ENCODE results near the gene KRT33A. TPM values are rescaled to one million over a fixed set of nuclear protein-coding genes. Genes with fewer than 3 reads are reported as not detected.

The KRT33A gene
- total and polyA plus RNA-seq, 12 donors = not detected

DNA sequence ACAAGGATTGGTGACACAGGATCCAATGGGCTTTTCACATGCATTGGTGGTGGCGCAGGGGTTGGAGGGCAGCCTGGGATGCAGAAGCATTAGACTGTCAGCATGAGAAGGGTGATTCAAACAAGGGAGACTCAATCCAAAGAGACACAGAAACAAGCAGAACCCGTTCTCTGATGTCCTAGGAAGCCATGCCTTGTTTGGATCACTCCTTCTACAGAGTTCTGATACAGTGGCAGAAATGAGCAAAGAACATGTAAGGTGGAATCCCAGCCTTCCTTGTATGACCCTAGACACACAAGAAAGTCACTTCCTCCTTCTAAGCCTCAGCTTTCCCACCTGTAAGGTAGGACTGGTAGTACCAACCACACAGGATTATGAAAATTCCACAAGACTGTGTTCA lies 13.3 kb upstream of the KRT33A start:
- no peak for DNase-seq

DNA sequence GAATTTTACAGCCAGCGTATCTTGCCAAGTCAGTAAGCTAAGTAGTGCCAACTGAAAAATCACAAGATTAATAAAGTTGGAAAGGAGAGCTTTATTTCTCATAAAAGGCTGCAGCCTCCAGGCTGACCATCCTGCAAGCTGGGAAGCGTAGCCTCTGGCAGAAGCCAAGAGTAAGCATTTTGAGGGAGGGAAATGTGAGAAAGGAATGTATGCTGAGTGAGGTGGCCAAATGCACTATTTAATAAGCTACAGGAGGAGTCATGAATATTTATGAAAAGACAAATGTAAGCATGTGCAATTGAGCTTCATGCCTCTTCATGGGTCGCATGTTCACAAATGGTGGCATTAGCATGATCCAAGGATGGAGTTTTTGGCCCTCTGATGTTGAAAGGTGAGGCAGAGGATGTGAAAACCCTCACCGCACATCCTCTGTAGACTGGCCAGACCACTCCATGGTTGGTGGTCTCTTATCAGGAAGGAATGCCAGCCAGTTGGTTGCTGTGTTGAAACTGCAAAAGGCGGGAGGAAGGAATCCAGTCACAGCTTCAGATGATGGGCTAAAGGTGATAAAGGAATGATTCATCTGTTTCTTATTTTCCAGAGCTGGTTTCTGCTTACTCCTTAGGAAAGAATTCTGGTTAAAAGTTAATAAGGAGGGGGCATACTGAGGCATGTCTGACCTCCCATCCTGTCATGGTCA lies 9.8 kb upstream of the KRT33A start:
- H3K4me1 ChIP-seq (replicated peaks in 1 of 2) = no peaks in the 10 kb centered on the region

More for the DNA sequence above, 13.3 kb upstream of the KRT33A start:
- Histone ChIP-seq H3K27ac (no peak overlapping the region), H3K4me1 (replicated peaks in 1 of 2) (no peaks in the 10 kb centered on the region), H3K4me3 (no peak overlapping the region), H3K36me3 (replicated peaks in 1 of 2) (no peaks in the 10 kb centered on the region), H3K27me3 (no peaks in the 10 kb centered on the region), H3K9me3 (replicated peaks in 1 of 3) (no peaks in the 10 kb centered on the region)
- intact Hi-C loops (cut with DNase I) = no loop called here
- no peak for TF ChIP-seq POLR2A (IDR thresholded peaks at IDR 0.05)
- TF ChIP-seq, protein P1, sequence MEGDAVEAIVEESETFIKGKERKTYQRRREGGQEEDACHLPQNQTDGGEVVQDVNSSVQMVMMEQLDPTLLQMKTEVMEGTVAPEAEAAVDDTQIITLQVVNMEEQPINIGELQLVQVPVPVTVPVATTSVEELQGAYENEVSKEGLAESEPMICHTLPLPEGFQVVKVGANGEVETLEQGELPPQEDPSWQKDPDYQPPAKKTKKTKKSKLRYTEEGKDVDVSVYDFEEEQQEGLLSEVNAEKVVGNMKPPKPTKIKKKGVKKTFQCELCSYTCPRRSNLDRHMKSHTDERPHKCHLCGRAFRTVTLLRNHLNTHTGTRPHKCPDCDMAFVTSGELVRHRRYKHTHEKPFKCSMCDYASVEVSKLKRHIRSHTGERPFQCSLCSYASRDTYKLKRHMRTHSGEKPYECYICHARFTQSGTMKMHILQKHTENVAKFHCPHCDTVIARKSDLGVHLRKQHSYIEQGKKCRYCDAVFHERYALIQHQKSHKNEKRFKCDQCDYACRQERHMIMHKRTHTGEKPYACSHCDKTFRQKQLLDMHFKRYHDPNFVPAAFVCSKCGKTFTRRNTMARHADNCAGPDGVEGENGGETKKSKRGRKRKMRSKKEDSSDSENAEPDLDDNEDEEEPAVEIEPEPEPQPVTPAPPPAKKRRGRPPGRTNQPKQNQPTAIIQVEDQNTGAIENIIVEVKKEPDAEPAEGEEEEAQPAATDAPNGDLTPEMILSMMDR (IDR thresholded peaks at IDR 0.05) = no peak
- 84 to 100% (median 91%) methylated on average over 2 of the region's 2 CpGs for WGBS, 4 donors

DNA sequence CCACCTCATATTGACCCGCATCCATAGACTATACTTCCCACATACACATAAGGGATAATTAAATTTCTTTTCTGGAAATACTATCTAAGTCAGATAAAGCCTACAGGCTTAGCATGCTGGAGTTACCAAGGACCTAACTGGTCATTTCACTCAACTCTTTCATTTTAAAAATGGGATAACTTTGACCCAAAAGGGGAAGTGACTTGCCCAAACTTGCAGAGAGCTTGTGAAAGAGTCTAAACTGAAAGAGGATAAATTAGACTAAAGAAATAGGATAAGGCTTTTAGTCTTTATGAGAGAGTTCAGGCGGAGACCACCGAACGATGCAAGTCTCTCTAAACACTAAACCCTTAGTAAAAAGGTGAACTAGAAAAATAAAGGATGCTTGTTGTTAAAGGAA lies 3.9 kb upstream of the KRT33A start:
- H3K4me1 ChIP-seq (replicated peaks in 1 of 2) = no peaks in the 10 kb centered on the region
- H3K4me3 ChIP-seq = no peak overlapping the region
- H3K36me3 ChIP-seq (replicated peaks in 1 of 2) = no peaks in the 10 kb centered on the region
- H3K27ac ChIP-seq = no peak overlapping the region
- WGBS, 4 donors = 82 to 91% (median 87%) methylated on average over 4 of the region's 4 CpGs
- H3K27me3 ChIP-seq = no peaks in the 10 kb centered on the region
- TF ChIP-seq POLR2A (IDR thresholded peaks at IDR 0.05) = no peak
- TF ChIP-seq, protein P1 (IDR thresholded peaks at IDR 0.05) = no peak
- no peak for DNase-seq
- intact Hi-C loops (cut with DNase I) = no loop called here
- H3K9me3 ChIP-seq (replicated peaks in 1 of 3) = no peaks in the 10 kb centered on the region

More for the DNA sequence above, 9.8 kb upstream of the KRT33A start:
- no peak for DNase-seq
- no peaks in the 10 kb centered on the region for H3K27me3 ChIP-seq
- WGBS, 4 donors = 79 to 85% (median 81%) methylated on average over 5 of the region's 5 CpGs
- intact Hi-C loops (cut with DNase I) = no loop called here
- no peak overlapping the region for H3K4me3 ChIP-seq
- no peaks in the 10 kb centered on the region for H3K9me3 ChIP-seq (replicated peaks in 1 of 3)
- H3K36me3 ChIP-seq (replicated peaks in 1 of 2) = no peaks in the 10 kb centered on the region
- H3K27ac ChIP-seq = no peak overlapping the region
- TF ChIP-seq, protein P1 (IDR thresholded peaks at IDR 0.05) = no peak
- no peak for TF ChIP-seq POLR2A (IDR thresholded peaks at IDR 0.05)

DNA sequence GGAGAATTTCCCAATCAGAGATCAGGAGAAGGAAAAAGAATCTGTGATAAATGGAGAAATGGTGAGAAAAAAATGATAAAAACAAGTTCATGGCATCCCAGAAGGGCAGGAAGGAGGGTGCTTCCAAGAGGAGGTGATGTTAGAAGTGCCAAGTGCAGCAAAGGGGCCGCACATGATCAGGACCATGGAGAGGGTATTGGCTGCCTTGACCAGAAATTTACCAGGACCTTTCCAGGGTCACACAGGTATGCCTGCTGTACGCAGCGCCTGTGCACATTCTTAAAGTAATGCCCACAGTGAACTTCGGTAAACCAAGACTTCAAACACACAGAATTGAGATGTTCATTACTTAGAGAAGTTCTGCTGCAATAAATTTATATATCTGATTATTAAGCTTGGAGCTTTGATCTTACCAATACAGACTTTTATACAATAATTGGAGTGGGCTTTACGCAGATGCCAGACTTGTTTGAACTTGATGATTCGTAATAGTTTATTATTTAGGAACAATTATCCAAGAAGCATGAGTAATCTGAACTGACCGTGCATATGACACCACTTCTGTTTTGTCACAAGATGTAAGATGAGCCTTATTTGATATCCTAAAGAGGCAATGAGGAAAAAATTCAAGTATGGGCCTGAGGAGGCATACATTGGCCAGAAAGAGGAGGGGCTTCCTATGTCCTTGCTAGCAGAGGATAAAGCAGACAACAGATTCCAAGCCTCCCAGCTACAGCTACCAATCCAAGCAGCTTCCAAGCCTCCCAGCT lies 2.2 kb upstream of the KRT33A start:
- H3K4me1 ChIP-seq (replicated peaks in 1 of 2) = no peaks in the 10 kb centered on the region
- H3K4me3 ChIP-seq = no peak overlapping the region
- TF ChIP-seq, protein P1 (IDR thresholded peaks at IDR 0.05) = no peak
- no peak for TF ChIP-seq POLR2A (IDR thresholded peaks at IDR 0.05)
- 72 to 81% (median 78%) methylated on average over 7 of the region's 7 CpGs for WGBS, 4 donors
- no peak overlapping the region for H3K27ac ChIP-seq
- intact Hi-C loops (cut with DNase I) = no loop called here
- no peaks in the 10 kb centered on the region for H3K36me3 ChIP-seq (replicated peaks in 1 of 2)
- H3K9me3 ChIP-seq (replicated peaks in 1 of 3) = no peaks in the 10 kb centered on the region
- H3K27me3 ChIP-seq = no peaks in the 10 kb centered on the region
- DNase-seq = no peak
